Endothelial cell of umbilical vein (primary cell): ENCODE measurements around the gene SIRPD.

ENCODE experiments used
- CTCF ChIP-seq, 2 donors: IDR thresholded peaks; 1 replicate in 1 of 2; 2 replicates in 1 of 2; pipeline ENCODE4 v1.5.1; 2011; ENCODE audit warnings: low read length in 2 of 2, mild to moderate bottlenecking in 2 of 2, moderate library complexity in 2 of 2, control low read depth in 1 of 2, inconsistent platforms in 1 of 2, low read depth in 1 of 2; ENCODE audit not compliant: insufficient read depth in 1 of 2; ENCODE audit errors: extremely low read depth in 1 of 2
- EZH2 ChIP-seq: IDR thresholded peaks from 2 replicates; pipeline ENCODE4 v1.6.1; 2012; ENCODE audit warnings: borderline replicate concordance, low read depth, mild to moderate bottlenecking, moderate library complexity, low read length, inconsistent platforms; ENCODE audit not compliant: severe bottlenecking
- POLR2A ChIP-seq: IDR thresholded peaks from 2 replicates; pipeline ENCODE4 v1.6.1; 2012; ENCODE audit warnings: low read depth, mild to moderate bottlenecking, control low read depth, low read length
- POLR2AphosphoS5 ChIP-seq: IDR thresholded peaks from 2 replicates; pipeline ENCODE4 v1.6.1; 2012; ENCODE audit warnings: low read depth, mild to moderate bottlenecking, control low read depth, low read length, moderate library complexity; ENCODE audit not compliant: insufficient read depth

GRCh38 chr20:1569415-1569881 lies 11.9 kb upstream of the SIRPD start:
- TF ChIP-seq POLR2A (no peak), CTCF (IDR thresholded peaks at IDR 0.05; ENCODE audit: extremely low read depth in 1 of 2, insufficient read depth in 1 of 2, low read depth in 1 of 2, low read length in 2 of 2) (no peak), POLR2AphosphoS5 (peak; percentile 33), EZH2 (no peak)
